ENCODE measurements around the gene VAPA. TPM values are rescaled to one million over a fixed set of nuclear protein-coding genes. Genes with fewer than 3 reads are reported as not detected.

Gene VAPA
- 167 and 229 TPM in 2 replicates for total RNA-seq

GRCh38 chr18:9913526-9914333 is at the start of gene VAPA:
Gene VAPA, plus strand, starts transcription at chr18:9914016. Its CDS starts 241 bp downstream, at chr18:9914257.

GRCh38 chr18:9885170-9886004 is 28.4 kb upstream of the VAPA start, which contains the start of gene TXNDC2:
Gene TXNDC2, plus strand, starts transcription at chr18:9885973. Its CDS starts 708 bp downstream, at chr18:9886681.

Other genes starting within 250 kb of the VAPA start
- 28.8 and 58.2 TPM in 2 replicates for gene RAB31, start 205.7 kb upstream of the VAPA start, total RNA-seq
- gene TXNDC2, start 28.0 kb upstream of the VAPA start, total RNA-seq = 0.16 TPM in 1 of 2 replicates, not detected in the other

All from bronchial smooth muscle cell (primary cell).